Epidermal melanocyte (primary cell): ENCODE results near the gene BTG3.
A peak's percentile ranks its signal among the peaks of the same experiment; 100 is the strongest.

Source experiments
- DNase-seq: peaks from one replicate; pipeline ENCODE4 v3.0.0; 2011; ENCODE audit warnings: low spot score; ENCODE audit not compliant: insufficient read length

The BTG3 gene, protein sequence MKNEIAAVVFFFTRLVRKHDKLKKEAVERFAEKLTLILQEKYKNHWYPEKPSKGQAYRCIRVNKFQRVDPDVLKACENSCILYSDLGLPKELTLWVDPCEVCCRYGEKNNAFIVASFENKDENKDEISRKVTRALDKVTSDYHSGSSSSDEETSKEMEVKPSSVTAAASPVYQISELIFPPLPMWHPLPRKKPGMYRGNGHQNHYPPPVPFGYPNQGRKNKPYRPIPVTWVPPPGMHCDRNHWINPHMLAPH

GRCh38 chr21:17612565-17613241 is at the start of gene BTG3:
BTG3 (minus strand) TSS chr21:17612901; CDS start chr21:17609144, 3,757 bp downstream.
- peak; percentile 68 for DNase-seq

GRCh38 chr21:17660862-17661261 is 48.2 kb upstream of the BTG3 start:
- DNase-seq, result no peak

GRCh38 chr21:17660452-17660851 is 47.8 kb upstream of the BTG3 start:
- no peak for DNase-seq

DNA sequence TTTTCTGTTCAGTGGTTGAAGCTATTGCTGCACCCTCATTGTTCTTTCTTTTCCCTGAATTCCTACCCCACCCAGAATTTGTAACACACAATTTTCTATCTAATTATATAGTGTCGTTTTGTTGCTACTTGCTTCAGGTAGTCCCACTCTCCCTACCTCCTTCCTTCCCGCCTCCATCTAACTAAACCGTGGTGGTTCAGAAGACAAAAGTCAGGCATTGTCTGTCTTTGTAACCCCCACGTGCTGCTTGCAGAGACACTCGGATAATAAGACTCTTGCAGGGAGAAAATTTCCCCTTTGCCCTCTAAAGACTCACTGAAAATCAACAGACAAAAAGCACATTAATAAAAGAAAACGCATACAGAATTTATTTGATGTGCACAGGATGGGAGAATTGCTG is 46.2 kb upstream of the BTG3 start:
- no peak for DNase-seq

DNA sequence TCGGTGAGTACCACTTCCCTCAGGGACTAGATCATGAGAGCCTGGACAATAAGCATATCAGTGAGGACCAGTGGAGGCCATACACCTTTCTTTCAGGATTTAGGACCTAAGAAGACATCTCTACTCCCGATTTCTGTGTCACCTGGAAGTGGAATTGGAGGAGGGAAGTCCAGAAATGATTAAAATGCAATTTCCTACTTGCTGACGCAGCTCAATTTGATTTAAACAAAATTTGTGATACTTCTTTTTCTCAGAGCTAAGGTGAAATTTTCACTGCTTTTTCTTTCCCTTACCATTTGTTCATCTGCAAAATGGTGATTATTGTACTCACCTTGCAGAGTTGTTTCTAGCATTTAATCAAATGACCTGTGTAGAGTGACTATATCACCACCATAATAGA is 38.8 kb upstream of the BTG3 start:
- DNase-seq, result no peak

DNA sequence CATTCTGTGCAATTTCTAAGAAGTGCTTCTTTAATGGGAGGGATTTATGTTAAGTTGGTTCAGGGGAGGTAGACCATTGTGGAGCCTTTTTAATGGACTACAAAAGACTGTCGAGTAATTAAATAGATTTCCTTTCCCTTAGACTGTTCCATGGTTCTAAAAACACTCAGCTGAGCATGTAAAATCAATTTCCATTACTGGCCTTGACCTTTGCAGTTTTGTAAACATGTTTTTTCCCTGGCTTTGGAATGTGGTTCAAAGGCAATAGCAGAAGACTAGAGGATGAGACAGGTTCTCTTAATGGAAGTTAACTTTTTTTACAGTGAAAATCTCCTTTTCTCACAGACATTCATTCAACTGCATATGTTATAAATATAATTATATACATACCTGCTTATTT is 37.6 kb upstream of the BTG3 start:
- no peak for DNase-seq

DNA sequence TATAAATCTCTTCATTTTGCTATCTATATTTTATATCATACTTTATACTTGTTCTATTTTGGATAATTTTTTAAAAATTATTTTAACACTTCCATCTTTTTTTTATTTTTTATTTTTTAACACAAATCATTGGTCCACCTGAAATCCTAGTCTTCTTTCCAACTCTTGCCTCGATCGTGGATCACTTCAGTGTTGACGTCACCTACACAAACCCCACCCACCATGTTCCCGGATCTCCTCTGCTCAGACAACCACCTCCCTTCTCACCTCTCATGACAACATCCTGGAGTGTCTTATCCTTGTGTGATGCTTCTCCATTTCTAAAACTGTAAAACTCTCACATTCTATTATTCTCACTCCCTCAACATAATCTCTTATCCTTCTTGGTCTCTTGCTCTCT is 34.1 kb upstream of the BTG3 start:
- DNase-seq, result no peak

- DNase-seq, result no peak
These were observed 31.5 kb upstream of the BTG3 start for GRCh38 chr21:17644186-17644585.

GRCh38 chr21:17640821-17641220 is 28.1 kb upstream of the BTG3 start:
- DNase-seq, result no peak

- DNase-seq, result no peak
These were observed 24.0 kb upstream of the BTG3 start for GRCh38 chr21:17636711-17637110.

- DNase-seq, result no peak
These were observed 18.5 kb upstream of the BTG3 start for GRCh38 chr21:17631195-17631594.

DNA sequence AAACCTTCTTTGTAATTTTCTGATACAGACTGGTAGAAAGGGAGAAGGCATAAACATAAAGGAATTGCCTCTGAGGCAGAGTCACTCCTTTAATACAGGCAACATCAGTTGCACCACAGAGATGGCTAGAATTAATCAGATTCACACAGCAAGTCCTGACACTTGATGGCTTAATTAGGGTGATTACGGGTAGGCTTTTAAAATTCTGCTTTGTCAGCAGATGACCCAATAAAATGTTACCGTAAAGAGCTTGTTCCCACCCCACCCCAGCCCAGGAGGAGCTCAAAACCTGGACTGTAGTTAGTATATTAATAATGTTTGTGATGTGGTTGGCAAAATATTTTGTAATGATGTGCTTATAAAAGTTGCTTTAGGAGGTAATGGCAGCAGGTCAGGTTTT is 9.3 kb upstream of the BTG3 start:
- DNase-seq, result no peak

GRCh38 chr21:17616831-17617230 is 4.1 kb upstream of the BTG3 start:
- no peak for DNase-seq

GRCh38 chr21:17613242-17613676 is 558 bp upstream of the BTG3 start:
- no peak for DNase-seq

GRCh38 chr21:17612023-17612564 is 607 bp downstream of the BTG3 start:
- DNase-seq, result no peak

GRCh38 chr21:17611414-17612022 is 1.2 kb downstream of the BTG3 start:
- DNase-seq, result peak; percentile 68

- DNase-seq, result no peak
These were observed 1.8 kb downstream of the BTG3 start for GRCh38 chr21:17610911-17611310.

GRCh38 chr21:17609681-17610080 is 3.0 kb downstream of the BTG3 start:
- DNase-seq, result no peak

DNA sequence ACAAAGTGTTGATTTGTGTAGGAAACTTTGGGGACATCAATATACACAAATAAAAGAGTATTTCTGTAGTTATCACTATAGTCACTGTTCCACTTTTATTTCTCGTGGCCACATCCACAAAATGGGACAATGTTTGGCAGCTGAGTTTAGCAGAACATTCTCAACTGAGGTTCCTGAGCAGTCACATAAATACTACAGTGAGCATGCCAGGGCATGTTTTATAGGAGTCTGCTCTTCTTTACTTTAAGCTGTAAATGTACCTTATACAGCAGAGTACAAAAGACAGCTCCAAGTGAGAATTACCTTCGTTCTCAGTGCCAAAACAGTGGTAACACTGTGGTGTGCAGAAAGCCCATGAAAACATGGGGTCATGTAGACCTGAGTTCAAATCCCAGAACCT is 5.0 kb downstream of the BTG3 start:
- DNase-seq, result no peak

GRCh38 chr21:17602874-17603273 is 9.8 kb downstream of the BTG3 start:
- DNase-seq, result no peak

DNA sequence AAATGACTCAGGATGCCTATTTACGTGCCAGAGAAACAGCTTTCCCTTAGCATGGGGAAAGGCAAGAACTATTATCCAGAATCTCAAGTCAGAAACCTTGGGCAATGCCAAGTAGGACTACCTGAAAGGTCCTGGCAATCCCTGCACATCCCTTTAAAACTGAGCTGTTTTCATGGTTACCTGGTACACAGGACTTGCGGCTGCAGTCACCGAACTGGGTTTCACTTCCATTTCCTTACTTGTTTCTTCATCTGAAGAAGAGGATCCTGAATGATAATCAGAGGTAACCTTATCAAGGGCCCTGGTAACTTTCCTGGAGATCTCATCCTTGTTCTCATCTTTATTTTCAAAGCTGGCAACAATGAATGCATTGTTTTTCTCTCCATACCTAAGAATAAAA is 14.3 kb downstream of the BTG3 start:
- no peak for DNase-seq

GRCh38 chr21:17597680-17598079 is 15.0 kb downstream of the BTG3 start:
- DNase-seq, result no peak
